Fibroblast of skin of abdomen (primary cell): ENCODE results near the gene SNRNP27. TPM values are rescaled to one million over a fixed set of nuclear protein-coding genes. Genes with fewer than 3 reads are reported as not detected.
"Not testable (repeated sequence)": the region's sequence is repeated elsewhere in the genome, so short reads cannot be mapped to it uniquely, and the experiment has no call there.

Source experiments
- DNase-seq: peaks from one replicate; pipeline ENCODE4 v3.0.0-alpha.2; 2013
- polyA plus RNA-seq, 2 experiments: library from polyadenylated mRNA; unstranded; fragments of 120-200 nt; gene quantifications; one replicate each; pipeline ENCODE4 v1.2.1, GENCODE V29; 2013; ENCODE audit not compliant: insufficient read length in 2 of 2

The SNRNP27 gene
- 49.3 TPM for polyA plus RNA-seq (2013, experiment 1 of 2; ENCODE audit: insufficient read length)
- 50.1 TPM for polyA plus RNA-seq (2013, experiment 2 of 2; ENCODE audit: insufficient read length)

DNA sequence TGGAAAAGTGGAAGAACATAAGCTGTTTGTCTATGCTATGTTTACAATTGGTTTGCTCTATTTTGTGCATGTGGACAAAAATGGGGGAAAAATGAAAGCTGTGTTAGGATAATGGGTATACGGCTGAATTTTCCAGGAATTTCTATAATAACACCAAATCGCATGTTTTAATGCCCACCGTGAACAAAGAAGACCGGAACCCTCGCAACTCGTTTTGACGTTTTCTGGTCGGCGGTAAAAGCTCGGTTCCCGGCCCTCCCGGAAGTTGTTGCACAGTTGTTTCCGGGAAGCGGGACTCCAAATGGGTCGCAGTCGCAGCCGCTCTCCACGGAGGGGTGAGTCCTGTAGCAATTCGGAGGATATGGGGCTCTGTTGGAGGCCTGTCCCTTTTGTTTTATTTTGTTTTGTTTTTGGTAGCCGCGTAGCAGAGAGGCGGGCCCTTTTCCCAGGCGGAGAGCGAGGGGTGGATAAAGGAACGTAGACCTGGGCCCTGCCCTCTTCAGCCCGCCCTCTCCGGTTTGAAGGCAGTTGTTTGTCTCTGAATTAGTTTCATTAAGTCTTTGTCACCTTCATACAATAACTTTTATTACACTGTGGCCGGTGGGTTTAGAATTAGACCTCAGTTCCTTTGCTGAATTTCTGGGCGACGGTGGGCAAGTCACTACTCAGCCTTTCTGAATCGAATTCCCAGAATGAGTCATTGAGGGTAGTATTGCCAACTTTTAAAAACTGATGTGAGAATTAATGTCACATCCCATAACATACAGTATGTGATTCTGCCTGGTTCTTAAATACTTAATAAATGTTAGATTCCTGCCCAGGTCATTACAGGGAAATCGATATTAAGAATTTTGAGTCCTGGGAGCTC, at the start of gene SNRNP27:
SNRNP27 (plus strand) TSS at position 273 of the 868 bp plus-strand sequence; CDS start at position 302, 29 bp downstream.
- peak; percentile 84 for DNase-seq

DNA sequence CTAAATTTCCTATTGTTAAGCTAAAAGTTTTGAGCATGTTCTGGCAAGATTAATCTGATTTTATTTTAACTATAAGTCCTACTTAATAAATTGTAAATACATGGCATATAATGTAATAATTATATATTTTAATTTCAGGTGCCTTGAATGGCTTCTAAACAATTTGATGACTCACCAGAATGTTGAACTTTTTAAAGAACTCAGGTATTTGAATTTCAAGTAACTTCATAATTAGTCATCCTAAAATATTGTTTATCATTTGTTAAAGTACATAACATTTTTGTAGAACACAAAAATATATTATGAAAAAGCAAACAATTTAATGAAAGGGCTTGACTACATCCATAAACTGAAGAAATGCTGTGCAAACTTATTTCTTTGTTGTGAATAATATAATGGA, 49.8 kb upstream of the SNRNP27 start:
- DNase-seq = no peak

- no peak for DNase-seq
Measured at GRCh38 chr2:69844560-69844959, 49.2 kb upstream of the SNRNP27 start.

DNA sequence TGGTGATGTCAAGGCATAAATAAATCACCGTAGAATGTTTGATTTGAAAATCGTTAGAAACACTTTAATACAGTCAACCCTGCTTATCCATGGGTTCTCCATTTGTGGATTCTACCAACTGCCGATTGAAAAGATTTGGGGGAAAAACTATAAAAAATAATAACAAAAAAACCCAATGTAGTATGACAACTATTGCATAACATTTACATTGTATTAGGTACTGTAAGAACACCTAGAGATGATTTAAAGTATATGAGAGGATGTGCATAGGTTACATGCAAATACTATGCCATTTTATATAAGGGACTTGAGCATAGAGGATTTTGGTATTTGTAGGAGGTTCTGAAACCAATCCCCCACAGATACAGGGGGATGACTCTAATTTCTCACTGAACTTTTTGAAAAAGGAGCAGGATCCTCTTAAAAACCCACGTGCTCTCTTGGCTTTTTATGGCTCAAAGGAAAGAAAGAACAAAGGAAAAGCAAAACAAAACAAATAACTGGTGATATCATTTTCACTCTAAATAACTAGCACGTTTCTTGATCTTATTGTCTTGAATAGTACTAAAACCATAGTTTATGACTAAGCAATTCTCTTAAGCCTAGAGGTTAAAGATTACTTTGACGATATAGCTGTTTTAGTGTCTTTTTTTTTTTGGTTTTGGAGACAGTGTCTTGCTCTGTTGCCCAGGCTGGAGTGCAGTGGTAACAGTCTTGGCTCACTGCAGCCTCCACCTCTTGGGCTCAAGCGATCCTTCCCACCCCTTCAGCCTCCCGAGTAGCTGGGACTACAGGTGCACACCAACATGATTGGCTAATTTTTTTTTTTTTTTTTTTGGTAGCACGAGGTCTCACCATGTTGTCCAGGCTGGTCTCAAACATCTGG, 47.3 kb upstream of the SNRNP27 start:
- no peak for DNase-seq

DNA sequence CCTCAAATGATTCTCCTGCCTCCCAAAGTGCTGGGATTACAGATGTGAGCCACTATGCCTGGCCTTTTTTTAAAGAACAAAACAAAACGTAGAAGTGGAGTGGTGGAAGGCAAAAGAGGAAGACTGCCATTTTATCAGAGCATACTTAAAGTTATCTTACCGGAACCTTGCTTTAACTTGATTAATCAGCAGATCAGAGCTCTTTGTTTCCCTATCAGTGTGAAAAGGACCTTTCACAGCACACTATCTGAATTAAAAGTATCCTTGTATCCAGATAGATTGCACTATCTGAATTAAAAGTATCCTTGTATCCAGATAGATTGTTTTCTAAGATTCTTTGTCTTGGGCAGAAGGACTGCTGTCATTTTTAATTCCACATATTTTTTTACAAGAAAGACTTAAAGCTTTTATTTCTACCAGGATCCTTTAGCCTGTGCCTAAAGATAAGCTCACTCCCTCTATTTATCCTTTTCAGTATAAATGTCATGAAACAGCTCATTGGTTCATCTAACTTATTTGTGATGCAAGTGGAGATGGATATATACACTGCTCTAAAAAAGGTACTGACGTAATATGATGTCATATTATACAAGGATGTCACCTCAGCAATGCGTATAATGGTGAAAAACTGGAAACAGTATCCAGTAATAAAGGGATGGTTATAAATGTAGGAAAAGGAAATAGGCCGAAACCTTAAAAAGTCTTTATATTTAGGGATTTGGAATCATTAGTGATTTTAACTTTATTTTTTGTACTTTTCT, 46.5 kb upstream of the SNRNP27 start:
- DNase-seq = no peak

DNA sequence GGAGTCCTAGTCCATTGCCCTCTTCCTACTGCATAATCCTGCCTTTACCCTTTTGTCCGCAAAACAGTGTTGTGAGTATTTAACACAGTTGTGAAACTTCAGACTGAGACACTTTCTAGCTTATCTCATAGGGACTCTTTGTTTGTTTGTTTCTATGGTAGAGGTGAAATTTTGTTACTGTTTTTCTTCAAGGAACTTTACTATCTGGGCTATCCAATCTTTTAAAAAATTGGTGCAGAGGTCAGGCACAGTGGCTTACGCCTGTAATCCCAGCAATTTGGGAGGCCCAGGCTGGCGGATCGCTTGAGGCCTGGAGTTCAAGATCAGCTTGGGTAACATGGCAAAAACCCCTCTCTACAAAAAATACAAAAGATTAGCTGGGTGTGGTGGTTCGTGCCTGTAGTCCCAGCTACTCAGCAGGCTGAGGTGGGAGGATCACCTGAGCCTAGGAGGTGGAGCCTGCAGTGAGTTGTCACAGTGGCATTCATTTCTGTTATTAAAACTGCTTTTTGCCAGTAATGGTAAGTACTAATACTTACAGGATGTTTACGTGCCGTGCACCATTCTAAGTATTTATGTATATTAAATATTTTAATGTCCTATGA, 45.5 kb upstream of the SNRNP27 start:
- no peak for DNase-seq

GRCh38 chr2:69858261-69858660, 35.5 kb upstream of the SNRNP27 start:
- no peak for DNase-seq

GRCh38 chr2:69863298-69863697, 30.5 kb upstream of the SNRNP27 start:
- no peak for DNase-seq

DNA sequence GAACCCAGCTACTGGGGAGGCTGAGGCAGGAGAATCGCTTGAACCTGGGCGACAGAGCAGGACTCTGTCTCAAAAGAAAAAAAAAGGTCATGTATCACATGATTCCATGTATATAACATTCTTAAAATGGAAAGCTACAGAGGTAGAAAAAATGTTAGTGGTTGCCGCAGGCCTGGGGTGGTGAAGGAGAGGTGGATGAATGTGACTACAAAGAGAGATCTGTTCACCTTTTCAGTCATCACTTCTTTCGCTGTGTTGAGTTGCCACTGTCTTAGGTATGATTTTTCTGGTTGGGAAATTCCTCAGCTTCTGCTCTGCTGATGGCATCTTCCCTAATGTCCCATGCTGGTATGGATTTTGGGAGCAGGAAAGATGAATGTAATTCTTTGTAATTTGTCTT, 5.3 kb upstream of the SNRNP27 start:
- DNase-seq = no peak

GRCh38 chr2:69889302-69889701, 4.5 kb upstream of the SNRNP27 start:
- no peak for DNase-seq

- no peak for DNase-seq
Measured at GRCh38 chr2:69890881-69891280, 2.9 kb upstream of the SNRNP27 start.

GRCh38 chr2:69892838-69893424, 825 bp upstream of the SNRNP27 start:
- not testable (repeated sequence) for DNase-seq

DNA sequence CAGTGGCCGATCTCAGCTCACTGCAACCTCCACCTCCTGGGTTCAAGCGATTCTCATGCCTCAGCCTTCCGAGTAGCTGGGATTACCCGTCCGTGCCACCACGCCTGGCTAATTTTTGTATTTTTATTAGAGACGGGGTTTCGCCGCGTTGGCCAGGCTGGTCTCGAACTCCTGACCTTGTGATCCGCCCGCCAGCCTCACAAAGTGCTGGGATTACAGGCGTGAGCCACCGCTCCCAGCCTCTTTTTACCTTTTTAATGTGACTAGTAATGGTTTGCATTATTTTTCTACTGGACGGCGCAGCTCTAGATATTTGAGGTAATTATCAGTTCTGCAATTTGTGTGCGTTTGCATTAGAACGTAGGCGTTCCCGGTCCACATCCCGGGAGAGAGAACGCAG, 981 bp downstream of the SNRNP27 start:
- DNase-seq = not testable (repeated sequence)

DNA sequence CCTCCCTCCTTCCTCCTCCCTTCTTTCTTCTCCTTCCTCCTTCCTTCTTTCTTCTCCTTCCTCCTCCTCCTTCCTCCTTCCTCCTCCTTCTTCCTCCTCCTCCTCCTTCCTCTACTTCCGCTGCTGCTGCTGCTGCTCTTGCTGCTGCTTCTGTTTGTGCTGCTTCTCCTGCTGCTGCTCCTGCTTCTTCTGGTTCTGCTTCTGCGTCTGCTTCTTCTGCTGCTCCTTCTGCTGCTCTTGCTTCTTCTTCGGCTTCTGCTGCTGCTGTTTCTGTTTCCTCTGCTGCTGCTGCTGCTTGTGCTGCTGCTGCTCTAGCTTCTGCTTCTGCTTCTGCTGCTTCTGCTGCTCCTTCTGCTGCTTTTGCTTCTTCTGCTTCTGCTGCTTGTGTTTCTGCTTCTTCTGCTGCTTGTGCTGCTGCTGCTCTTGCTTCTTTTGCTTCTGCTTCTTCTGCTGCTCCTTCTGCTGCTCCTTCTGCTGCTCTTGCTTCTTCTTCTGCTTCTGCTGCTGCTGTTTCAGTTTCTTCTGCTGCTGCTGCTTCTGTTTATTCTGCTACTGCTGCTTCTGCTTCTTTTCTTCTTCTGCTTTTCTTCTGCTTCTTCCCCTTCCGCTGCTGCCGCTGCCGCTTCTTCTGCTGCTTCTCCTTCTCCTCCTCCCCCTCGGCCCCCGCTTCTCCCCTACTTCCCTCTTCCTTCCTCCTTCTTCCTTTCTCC, 8.6 kb downstream of the SNRNP27 start:
- no peak for DNase-seq

DNA sequence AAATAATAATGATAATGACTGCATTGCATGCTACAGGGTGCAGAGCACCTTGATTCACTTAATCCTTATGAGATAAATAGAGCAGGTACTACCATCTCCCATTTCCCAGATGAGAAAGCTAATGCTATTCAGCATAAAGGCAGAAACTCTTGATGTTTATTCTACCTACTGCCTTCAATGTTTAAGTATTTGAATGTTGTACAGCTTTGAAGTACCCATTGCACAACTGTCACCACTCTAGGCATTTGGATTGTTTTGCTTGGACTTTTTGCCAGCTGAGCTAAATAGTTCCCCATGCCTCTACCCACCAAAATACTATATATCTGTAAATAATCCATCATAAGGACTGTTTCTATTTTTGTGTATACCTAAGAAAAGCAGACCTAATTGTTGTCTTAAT, 13.5 kb downstream of the SNRNP27 start:
- no peak for DNase-seq

DNA sequence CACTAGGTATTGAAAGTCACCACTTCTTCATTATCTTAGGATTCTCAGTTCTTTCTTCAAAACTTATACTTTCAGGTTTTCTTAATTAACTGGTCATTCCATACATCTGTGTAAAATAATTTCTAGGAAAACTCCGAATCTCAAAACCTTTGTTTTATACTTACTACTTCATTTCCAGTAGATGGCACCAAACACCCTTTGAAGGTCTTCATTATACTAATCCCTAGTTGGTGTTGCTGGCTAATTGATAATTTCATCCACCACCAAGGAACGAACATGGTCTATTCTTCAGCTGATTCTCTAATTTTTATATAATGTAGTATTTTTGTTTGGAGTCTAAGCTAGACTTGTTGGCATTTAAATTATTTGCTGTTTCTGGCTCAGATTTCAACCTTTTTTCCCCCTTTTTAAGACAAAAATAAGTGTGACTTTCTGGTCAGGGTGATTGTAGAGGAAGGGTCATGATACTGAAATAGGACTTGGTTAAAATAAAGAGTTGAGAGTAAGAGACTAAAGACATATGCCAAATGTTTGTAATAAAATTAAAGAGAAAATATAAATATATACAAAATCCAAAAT, 18.3 kb downstream of the SNRNP27 start:
- DNase-seq = peak; percentile 65

DNA sequence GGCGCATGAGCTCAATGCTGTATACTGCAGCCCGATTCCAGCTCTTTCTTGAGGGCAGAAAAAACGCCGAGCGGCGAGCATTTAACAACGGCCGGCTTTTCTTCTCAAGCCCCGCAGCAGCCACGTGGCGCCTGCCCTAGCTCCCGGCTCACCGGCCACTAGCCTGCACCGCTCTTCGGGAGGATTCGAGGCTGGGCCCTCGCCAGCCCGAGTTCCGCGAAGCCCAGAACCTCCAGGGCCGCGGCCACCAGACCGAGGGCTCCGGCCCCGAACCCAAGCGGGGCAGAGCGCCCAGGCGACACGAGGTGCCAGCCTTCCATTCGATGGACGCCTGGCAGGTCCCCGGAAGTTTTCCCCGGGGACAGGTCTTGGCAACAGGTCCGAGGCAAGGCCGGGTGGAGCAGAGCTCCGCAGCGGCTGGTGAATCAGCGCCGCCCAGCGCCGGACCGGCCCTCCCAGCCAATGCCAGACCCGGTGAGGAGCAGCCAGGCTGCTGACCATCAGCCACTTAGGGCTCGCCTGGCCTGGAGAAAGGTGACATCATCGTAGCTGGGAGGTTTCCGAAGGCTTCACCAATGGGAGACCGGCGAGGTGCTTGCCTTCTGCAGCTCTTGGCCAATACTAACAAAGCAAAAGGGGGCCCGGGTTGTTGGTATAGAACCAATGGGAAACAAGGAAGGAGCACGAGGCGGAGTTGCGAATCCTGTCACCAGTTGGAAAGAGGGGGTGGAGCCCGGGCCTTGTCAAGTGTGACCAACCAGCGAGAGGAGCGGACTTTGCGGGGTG, 20.6 kb downstream of the SNRNP27 start:
- DNase-seq = peak; percentile 100

DNA sequence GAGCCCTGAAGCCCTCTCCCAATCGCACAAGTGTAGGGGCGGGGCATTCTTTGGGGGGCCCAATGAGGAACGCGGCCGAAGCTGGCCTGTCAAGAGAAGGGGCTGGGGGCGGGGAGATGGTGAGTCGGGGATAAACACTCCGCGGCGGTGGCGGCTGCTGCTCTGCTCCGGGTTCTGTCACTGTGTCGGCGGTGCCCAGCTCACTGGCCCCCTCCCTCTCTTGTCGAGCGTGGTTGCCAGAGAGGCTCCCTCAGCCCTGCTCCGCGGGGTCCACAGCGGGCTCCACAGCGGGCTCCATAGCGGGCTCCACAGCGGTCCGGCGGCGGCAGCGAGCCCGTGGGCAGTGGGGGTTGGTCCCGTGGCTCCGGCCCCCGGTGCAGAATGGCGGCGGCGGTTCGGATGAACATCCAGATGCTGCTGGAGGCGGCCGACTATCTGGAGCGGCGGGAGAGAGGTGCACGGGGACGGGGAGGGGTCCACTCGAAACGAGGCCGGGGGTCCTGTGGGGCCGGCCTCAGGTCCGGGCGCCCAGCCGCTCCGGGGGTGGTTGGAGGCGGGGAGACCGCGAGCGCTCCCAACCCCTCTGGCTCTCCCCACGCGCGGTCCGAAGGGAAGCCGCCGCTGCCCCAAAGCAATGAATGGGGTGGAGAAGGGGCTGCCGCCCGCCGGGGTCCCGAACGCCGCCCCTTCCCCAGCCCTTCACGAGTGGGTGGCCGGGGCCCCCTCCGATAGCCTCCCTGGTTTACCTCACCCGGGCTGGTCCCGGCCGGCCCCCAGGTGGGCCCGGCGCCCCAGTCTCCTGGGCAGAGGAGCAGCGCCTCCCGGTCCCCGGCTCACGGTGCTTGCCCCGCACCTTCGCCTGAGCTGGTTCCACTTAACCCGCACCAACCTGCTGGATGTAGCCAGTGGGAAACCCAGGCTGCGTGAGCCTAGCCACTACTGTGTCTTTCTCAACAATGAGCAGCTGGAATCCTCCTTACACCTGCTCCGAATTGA, 21.5 kb downstream of the SNRNP27 start, which contains the start of gene MXD1:
MXD1 (plus strand) TSS at position 160 of the 996 bp plus-strand sequence; CDS start at position 382, 222 bp downstream.
- DNase-seq = no peak
